ENCODE results near the gene GNAT1.

GRCh38 chr3:50205413-50206276 lies 14.2 kb downstream of the GNAT1 start:
- TF ChIP-seq CTCF (IDR thresholded peaks at IDR 0.05), result no peak
- TF ChIP-seq POLR2A (IDR thresholded peaks at IDR 0.05), result no peak
- no peak for TF ChIP-seq EP300 (IDR thresholded peaks at IDR 0.05)

All from ovary (tissue), 3 donors.